ENCODE results near the gene CDKL1. TPM values are rescaled to one million over a fixed set of nuclear protein-coding genes. Genes with fewer than 3 reads are reported as not detected.

Gene CDKL1
- total RNA-seq, 1 donor from 2014 or later, result 5.4 TPM

GRCh38 chr14:50394713-50395112 is 2.0 kb downstream of the CDKL1 start:
- Histone ChIP-seq H3K36me3 (ENCODE audit: insufficient read depth, low read length) (no peaks in the 10 kb centered on the region), H3K79me2 (ENCODE audit: insufficient read depth, low read length) (no peaks in the 10 kb centered on the region), H4K20me1 (ENCODE audit: insufficient read depth, low read length) (no peaks in the 10 kb centered on the region), H3K4me3 (ENCODE audit: insufficient read depth, low read depth, low read length) (no peak overlapping the region), H2AFZ (ENCODE audit: low read depth, low read length) (no peak overlapping the region), H3K4me2 (ENCODE audit: low read length) (no peak overlapping the region), H3K9me3 (ENCODE audit: insufficient read depth, low read depth, low read length) (no peaks in the 10 kb centered on the region), H3K9ac (ENCODE audit: low read length) (no peak overlapping the region), H3K4me1 (ENCODE audit: insufficient read depth, low read length) (peaks cover 4% of the 10 kb centered on the region), H3K27me3 (ENCODE audit: insufficient read depth, low read length) (no peaks in the 10 kb centered on the region), H3K27ac (ENCODE audit: low read depth, low read length) (no peak overlapping the region)
- no peak for DNase-seq (ENCODE audit: low read depth)
- Mint-ChIP-seq H3K4me1 (ENCODE audit: low read depth, unreplicated experiment) (peaks cover 6% of the 10 kb centered on the region), H3K36me3 (ENCODE audit: low read depth, unreplicated experiment) (peaks cover 12% of the 10 kb centered on the region), H3K4me3 (ENCODE audit: unreplicated experiment) (peak overlapping the region; percentile 42), H3K9me3 (ENCODE audit: unreplicated experiment) (peaks cover 3% of the 10 kb centered on the region), H3K27me3 (ENCODE audit: low read depth, unreplicated experiment) (no peaks in the 10 kb centered on the region), H3K27ac (ENCODE audit: unreplicated experiment) (no peak overlapping the region)
- FAIRE-seq, result no peak
- TF ChIP-seq EZH2 (IDR thresholded peaks at IDR 0.05; ENCODE audit: insufficient read depth, low read length) (no peak), CTCF (IDR thresholded peaks at IDR 0.05; ENCODE audit: insufficient read depth, low read depth, low read length) (no peak)

- FAIRE-seq, result no peak
These were observed 6.8 kb downstream of the CDKL1 start for GRCh38 chr14:50389668-50390441.

More at GRCh38 chr14:50389668-50390441, 6.8 kb downstream of the CDKL1 start:
- no peak for DNase-seq (ENCODE audit: low read depth)
- Mint-ChIP-seq H3K27ac (ENCODE audit: unreplicated experiment) (no peak overlapping the region), H3K4me1 (ENCODE audit: low read depth, unreplicated experiment) (no peaks in the 10 kb centered on the region), H3K27me3 (ENCODE audit: low read depth, unreplicated experiment) (no peaks in the 10 kb centered on the region), H3K36me3 (ENCODE audit: low read depth, unreplicated experiment) (peaks cover 10% of the 10 kb centered on the region), H3K9me3 (ENCODE audit: unreplicated experiment) (peaks cover 3% of the 10 kb centered on the region), H3K4me3 (ENCODE audit: unreplicated experiment) (no peak overlapping the region)
- Histone ChIP-seq H3K4me3 (ENCODE audit: insufficient read depth, low read depth, low read length) (no peak overlapping the region), H3K79me2 (ENCODE audit: insufficient read depth, low read length) (no peaks in the 10 kb centered on the region), H3K9me3 (ENCODE audit: insufficient read depth, low read depth, low read length) (no peaks in the 10 kb centered on the region), H3K27me3 (ENCODE audit: insufficient read depth, low read length) (no peaks in the 10 kb centered on the region), H2AFZ (ENCODE audit: low read depth, low read length) (no peak overlapping the region), H3K4me2 (ENCODE audit: low read length) (no peak overlapping the region), H3K4me1 (ENCODE audit: insufficient read depth, low read length) (no peaks in the 10 kb centered on the region), H4K20me1 (ENCODE audit: insufficient read depth, low read length) (no peaks in the 10 kb centered on the region), H3K9ac (ENCODE audit: low read length) (no peak overlapping the region), H3K36me3 (ENCODE audit: insufficient read depth, low read length) (no peaks in the 10 kb centered on the region), H3K27ac (ENCODE audit: low read depth, low read length) (no peak overlapping the region)
- TF ChIP-seq CTCF (IDR thresholded peaks at IDR 0.05; ENCODE audit: insufficient read depth, low read depth, low read length), result no peak
- no peak for TF ChIP-seq EZH2 (IDR thresholded peaks at IDR 0.05; ENCODE audit: insufficient read depth, low read length)

Data from astrocyte (in vitro differentiated cells and primary cell).